Osteocyte (in vitro differentiated cells): Measurements from ENCODE around the gene IFIT3. TPM values are rescaled to one million over a fixed set of nuclear protein-coding genes. Genes with fewer than 3 reads are reported as not detected.

Experiments
- DNase-seq: peaks from one replicate; pipeline ENCODE4 v3.0.0; 2021; ENCODE audit warnings: mixed read lengths; ENCODE audit not compliant: unreplicated experiment; ENCODE audit errors: extremely low spot score
- H3K27ac Mint-ChIP-seq: one replicate; pipeline ENCODE4 v1.8.0; 2021; ENCODE audit warnings: mild to moderate bottlenecking, mixed read lengths; ENCODE audit not compliant: unreplicated experiment
- H3K27me3 Mint-ChIP-seq: one replicate; pipeline ENCODE4 v1.8.0; 2021; ENCODE audit warnings: mixed read lengths; ENCODE audit not compliant: unreplicated experiment
- H3K36me3 Mint-ChIP-seq: one replicate; pipeline ENCODE4 v1.8.0; 2021; ENCODE audit warnings: mixed read lengths; ENCODE audit not compliant: unreplicated experiment
- H3K4me1 Mint-ChIP-seq: one replicate; pipeline ENCODE4 v1.8.0; 2021; ENCODE audit warnings: mixed read lengths; ENCODE audit not compliant: unreplicated experiment
- H3K4me3 Mint-ChIP-seq: one replicate; pipeline ENCODE4 v1.8.0; 2021; ENCODE audit warnings: mild to moderate bottlenecking, moderate library complexity, mixed read lengths; ENCODE audit not compliant: unreplicated experiment
- H3K9me3 Mint-ChIP-seq: one replicate; pipeline ENCODE4 v1.8.0; 2021; ENCODE audit warnings: mixed read lengths; ENCODE audit not compliant: unreplicated experiment
- total RNA-seq: library from RNA; stranded (reverse); gene quantifications from 2 replicates; pipeline ENCODE4 v1.2.1, GENCODE V29; 2021
- TF ChIP-seq, protein P1 (sequence below): fragments of 200-600 bp; sonication (generic); IDR thresholded peaks from 2 replicates; pipeline ENCODE4 v1.5.0; 2021; ENCODE audit warnings: antibody characterized with exemption, mild to moderate bottlenecking, moderate library complexity

The IFIT3 gene
- total RNA-seq, 1 donor from 2014 or later, result 19.9 TPM

DNA sequence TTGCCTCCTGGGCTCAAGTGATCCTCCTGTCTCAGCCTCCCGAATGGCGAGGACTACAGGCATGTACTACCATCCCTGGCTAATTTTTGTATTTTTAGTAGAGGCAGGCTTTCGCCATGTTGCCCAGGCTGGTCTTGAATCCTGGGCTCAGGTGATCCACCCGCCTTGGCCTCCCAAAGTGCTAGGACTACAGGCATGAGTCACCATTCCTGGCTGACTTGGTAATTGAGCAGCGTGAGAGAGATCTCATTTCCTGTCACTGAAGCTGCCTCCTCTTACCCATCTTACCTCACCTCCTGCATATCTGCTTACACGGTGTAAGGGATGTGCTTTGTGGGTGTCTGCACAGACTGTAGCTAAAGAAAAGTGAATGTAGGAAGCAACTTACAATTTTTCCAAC is 9.7 kb downstream of the IFIT3 start:
- Mint-ChIP-seq H3K9me3 (no peaks in the 10 kb centered on the region), H3K4me3 (no peak overlapping the region), H3K36me3 (peaks cover 30% of the 10 kb centered on the region), H3K27ac (no peak overlapping the region), H3K4me1 (peaks cover 25% of the 10 kb centered on the region), H3K27me3 (no peaks in the 10 kb centered on the region)
- TF ChIP-seq, protein P1, sequence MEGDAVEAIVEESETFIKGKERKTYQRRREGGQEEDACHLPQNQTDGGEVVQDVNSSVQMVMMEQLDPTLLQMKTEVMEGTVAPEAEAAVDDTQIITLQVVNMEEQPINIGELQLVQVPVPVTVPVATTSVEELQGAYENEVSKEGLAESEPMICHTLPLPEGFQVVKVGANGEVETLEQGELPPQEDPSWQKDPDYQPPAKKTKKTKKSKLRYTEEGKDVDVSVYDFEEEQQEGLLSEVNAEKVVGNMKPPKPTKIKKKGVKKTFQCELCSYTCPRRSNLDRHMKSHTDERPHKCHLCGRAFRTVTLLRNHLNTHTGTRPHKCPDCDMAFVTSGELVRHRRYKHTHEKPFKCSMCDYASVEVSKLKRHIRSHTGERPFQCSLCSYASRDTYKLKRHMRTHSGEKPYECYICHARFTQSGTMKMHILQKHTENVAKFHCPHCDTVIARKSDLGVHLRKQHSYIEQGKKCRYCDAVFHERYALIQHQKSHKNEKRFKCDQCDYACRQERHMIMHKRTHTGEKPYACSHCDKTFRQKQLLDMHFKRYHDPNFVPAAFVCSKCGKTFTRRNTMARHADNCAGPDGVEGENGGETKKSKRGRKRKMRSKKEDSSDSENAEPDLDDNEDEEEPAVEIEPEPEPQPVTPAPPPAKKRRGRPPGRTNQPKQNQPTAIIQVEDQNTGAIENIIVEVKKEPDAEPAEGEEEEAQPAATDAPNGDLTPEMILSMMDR, result no peak
- DNase-seq, result no peak

DNA sequence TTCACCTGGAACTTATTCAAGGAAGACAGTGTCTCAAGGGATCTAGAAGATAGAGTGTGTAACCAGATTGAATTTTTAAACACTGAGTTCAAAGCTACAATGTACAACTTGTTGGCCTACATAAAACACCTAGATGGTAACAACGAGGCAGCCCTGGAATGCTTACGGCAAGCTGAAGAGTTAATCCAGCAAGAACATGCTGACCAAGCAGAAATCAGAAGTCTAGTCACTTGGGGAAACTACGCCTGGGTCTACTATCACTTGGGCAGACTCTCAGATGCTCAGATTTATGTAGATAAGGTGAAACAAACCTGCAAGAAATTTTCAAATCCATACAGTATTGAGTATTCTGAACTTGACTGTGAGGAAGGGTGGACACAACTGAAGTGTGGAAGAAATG is 10.9 kb downstream of the IFIT3 start:
- TF ChIP-seq, protein P1, result no peak
- no peaks in the 10 kb centered on the region for H3K9me3 Mint-ChIP-seq
- H3K27ac Mint-ChIP-seq, result no peak overlapping the region
- H3K27me3 Mint-ChIP-seq, result no peaks in the 10 kb centered on the region
- no peak for DNase-seq
- no peak overlapping the region for H3K4me3 Mint-ChIP-seq
- peaks cover 20% of the 10 kb centered on the region for H3K4me1 Mint-ChIP-seq
- peaks cover 30% of the 10 kb centered on the region for H3K36me3 Mint-ChIP-seq

DNA sequence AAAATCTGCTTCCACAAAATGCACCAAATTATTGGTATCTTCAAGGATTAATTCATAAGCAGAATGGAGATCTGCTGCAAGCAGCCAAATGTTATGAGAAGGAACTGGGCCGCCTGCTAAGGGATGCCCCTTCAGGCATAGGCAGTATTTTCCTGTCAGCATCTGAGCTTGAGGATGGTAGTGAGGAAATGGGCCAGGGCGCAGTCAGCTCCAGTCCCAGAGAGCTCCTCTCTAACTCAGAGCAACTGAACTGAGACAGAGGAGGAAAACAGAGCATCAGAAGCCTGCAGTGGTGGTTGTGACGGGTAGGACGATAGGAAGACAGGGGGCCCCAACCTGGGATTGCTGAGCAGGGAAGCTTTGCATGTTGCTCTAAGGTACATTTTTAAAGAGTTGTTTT is 12.1 kb downstream of the IFIT3 start:
- H3K36me3 Mint-ChIP-seq, result peaks cover 30% of the 10 kb centered on the region
- no peaks in the 10 kb centered on the region for H3K27me3 Mint-ChIP-seq
- TF ChIP-seq, protein P1, result no peak
- no peak overlapping the region for H3K27ac Mint-ChIP-seq
- no peaks in the 10 kb centered on the region for H3K9me3 Mint-ChIP-seq
- peaks cover 15% of the 10 kb centered on the region for H3K4me1 Mint-ChIP-seq
- no peak for DNase-seq
- no peak overlapping the region for H3K4me3 Mint-ChIP-seq

DNA sequence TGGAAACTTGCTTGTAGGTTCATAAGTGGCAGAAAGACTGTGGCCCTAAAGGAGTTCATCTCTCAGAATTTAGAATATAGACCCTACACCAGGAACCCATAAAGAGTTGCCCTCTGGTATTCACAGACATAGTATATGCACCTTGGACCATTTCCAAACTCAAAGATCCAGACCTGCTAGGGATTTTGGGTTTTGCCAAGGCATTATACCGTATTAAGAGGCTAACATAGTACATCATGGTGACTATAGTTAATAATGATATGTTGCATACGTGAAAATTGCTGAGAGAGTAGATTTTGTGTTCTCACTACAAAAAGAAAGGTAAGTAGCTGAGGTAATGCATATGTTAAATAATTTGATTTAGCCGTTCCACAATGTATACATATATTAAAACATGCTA is 13.9 kb downstream of the IFIT3 start:
- no peaks in the 10 kb centered on the region for H3K9me3 Mint-ChIP-seq
- H3K27ac Mint-ChIP-seq, result no peak overlapping the region
- no peaks in the 10 kb centered on the region for H3K27me3 Mint-ChIP-seq
- no peak overlapping the region for H3K4me3 Mint-ChIP-seq
- peaks cover 20% of the 10 kb centered on the region for H3K4me1 Mint-ChIP-seq
- TF ChIP-seq, protein P1, result no peak
- peaks cover 29% of the 10 kb centered on the region for H3K36me3 Mint-ChIP-seq
- DNase-seq, result no peak

DNA sequence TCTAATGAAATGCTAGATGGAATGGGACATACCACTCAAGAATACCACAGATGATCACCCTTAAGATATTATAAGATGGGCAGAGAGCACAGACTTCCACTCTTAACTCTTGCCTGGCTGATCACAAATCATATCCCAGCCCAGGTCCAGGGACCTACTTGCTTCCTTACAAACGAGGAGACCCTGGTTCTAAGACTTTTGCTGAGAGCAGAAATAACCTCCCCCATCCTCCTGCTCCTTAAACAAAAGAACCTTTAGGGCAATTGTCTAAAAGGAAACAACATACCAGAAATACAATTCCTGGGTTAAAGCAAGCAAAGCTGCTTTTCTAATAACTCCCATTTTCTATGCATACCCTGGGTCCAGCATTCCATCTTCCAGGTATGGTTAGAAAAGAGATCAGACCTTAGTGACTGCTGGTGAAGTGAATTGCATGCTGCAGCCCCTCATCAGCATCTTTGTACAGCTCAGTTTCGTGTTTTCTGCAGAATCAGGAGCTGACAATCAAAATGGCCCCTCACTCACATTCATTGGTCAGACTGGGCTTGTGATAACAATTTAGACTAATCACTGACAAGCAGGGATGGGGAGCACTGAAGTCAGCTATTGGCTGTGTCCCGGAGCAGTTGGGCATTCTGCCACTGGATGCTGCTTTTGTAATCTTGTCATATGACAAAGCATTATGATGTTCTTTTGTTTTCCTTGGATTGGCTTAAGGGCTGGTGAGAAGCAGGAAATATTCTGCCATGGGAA is 14.6 kb downstream of the IFIT3 start:
- peak overlapping the region; percentile 45 for H3K27ac Mint-ChIP-seq
- H3K36me3 Mint-ChIP-seq, result peaks cover 25% of the 10 kb centered on the region
- peaks cover 17% of the 10 kb centered on the region for H3K4me1 Mint-ChIP-seq
- no peak overlapping the region for H3K4me3 Mint-ChIP-seq
- no peaks in the 10 kb centered on the region for H3K9me3 Mint-ChIP-seq
- no peak for DNase-seq
- H3K27me3 Mint-ChIP-seq, result no peaks in the 10 kb centered on the region
- TF ChIP-seq, protein P1, result no peak
